Stromal cell of bone marrow (primary cell): ENCODE results near the gene CIAO2A.

ENCODE experiments used
- DNase-seq: peaks from one replicate; pipeline ENCODE4 v3.0.0-alpha.2; 2012; ENCODE audit warnings: low read depth

Gene CIAO2A

DNA sequence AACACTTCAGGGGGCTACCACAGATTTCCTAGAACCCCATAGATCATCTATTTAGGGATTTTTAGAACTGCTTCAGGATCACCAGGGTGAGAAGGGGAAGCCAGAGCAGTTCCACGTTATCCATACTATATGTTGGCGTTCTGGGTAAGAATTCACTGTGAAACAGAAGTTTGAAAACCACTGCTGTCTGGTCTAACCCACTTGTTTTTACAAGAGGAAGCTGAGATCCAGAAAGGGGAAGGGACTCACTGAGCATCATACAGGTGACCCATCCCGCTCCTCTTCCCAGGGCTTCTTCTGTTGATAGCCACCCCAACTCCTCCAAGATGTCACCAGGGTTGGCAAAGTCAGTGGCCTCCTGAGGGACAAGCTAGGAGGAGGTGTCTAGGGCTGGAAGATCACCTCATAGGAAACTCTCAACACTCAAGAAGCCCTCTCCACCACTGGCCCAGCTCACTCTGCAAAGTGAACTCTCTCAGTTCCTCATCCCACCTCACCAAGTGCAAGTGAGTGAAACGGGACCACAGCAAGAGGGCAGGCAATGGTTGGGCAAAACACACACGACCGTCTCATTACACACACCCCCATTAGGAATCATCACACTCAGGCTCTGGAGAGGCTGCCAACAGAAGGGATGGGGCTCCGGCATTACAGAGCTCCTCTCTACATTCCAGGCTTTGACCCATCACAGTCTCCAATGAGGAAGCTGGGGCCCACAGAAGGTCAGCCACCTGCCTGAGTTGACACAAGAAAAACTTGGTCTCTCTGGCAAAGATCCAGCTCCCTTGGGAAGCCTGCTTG is 49.1 kb downstream of the CIAO2A start:
- no peak for DNase-seq

DNA sequence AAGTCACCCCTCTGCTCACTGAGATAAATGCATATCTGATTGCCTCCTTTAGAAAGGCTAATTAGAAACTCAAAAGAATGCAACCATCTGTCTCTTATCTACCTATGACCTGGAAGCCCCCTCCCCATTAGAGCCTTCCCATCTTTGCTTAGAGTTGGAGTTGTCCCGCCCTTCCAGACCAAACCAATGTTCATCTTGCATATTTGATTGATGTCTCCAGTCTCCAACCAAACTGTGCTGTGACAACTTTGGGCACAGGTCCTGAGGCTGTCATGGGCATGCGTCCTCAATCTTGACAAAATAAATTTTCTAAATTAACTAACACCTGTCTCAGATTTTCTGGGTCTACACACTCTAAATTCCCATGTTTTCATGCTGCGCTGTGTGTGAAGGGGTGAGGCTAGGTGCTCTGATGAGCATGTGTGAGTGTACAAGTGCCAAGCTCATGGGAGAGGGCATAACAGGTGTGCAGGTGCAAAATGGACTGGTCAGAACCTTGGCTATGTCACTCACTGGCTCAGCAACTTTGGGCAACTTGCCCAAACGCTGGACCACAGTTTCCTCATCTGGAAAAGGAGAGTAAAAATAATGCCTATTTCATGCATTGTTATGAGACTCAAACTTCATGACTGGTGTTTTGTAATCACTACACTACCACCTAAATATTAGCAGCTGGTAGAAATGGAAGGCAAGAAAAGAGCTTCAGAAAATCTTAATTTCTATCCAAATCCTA is 54.6 kb downstream of the CIAO2A start:
- no peak for DNase-seq

DNA sequence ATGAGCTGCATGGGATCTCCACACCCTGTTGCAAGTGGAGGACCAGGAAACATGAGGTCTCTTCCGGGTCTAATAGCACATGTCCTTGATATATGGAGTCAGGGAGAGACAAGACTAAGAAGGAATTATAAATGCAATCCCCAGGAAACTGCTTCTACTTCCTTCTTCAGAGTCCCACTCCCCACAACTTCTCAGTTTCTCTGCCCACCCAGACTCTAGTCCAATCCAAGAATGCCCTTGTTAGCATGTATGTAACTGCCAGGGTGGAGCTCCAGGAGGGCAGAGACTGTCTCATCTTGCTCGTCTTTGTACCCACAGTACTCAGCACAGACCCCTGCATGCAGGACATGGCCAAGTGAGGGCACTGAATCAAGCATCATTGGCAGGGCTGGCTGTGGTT is 55.7 kb downstream of the CIAO2A start:
- DNase-seq: no peak

DNA sequence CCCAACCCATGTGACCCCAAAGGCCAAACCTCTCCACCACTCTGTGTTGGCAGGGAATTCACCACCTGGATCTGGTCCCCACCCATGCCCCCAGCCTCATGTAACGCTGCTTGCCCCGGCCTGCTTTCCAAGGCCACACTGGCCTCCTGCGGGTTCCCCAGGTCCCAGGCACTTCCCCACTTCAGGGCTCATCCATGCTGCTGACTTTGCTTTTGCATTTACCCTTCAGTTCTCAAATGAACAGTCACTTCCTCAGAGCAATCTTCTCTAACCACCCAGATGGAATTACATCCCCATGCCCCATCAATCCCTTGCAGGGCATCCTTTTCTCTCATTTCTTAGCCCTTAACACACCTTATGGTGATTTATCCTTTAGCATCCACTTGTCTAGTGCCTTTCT is 56.5 kb downstream of the CIAO2A start:
- no peak for DNase-seq

DNA sequence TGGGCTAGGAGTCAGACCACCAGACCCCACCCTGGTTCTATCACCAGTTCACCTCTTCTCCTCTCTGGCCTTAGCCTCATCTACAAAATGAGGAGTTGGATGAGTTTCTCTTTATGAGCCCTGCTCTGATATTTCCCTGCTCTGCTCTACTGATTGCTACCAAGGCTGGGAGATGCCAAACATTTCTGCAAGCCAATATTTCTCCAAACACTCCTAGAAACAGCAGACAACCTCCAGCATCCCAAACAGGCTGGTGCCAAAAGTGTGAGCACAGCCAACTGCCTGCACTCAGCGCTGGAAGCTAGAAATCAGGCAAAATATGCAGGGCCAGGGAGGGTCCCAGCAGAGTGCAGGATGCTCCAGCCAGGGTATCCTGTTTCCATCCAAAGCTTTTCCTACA is 58.1 kb downstream of the CIAO2A start:
- DNase-seq: no peak

DNA sequence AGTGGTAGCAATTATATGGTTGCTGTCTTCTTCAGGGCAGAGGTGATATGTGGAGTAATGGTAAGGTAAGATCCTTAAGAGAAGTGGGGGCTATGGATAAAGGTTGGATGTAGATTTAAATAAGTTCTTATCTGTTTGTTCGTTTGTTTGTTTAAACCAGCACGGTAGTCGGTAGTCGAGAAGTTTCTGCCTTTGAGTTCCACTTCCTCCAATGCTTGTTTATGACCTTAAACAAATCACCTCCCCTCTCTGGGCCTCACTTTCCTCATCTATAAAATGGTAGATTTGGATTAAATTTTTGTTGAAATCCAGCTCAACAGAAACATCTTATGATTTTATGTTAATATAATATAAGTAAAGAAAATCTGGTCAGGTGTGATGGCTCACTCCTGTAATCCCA is 59.1 kb downstream of the CIAO2A start:
- DNase-seq: no peak

DNA sequence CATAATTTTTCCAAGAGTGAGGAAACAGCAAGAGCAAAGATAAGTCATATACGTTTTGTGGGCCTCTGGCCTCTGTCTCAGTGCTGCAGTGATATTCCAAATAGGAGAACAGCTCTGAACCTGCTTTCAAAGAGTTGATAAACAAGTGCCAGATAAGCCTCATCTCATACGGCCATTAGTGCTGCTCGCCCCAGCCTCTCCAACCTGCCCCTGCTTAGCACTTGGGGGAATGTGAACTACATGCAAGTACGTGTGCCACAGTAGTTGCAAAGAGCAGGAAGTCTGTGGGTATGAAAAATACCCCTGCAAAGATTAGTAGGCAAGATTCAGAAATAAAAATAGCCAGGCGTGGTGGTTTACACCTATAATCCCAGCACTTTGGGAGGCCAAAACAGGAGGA is 61.3 kb downstream of the CIAO2A start:
- no peak for DNase-seq

DNA sequence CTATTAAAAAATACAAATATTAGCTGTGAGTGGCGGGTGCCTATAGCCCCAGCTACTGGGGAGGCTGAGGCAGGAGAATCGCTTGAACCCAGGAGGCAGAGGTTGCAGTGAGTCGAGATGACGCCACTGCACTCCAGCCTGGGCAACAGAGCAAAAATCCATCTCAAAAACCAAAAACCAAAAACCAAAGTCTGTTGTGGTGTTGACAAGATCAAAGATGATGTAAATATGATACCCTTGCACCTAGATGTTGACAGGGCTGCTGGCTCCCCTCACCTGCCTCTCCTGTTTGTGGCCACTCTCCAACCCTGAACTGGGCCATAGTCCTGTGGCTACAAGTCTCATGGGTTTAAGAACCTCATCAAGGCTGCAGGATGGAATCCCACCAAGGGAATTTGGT is 63.5 kb downstream of the CIAO2A start:
- DNase-seq: no peak

DNA sequence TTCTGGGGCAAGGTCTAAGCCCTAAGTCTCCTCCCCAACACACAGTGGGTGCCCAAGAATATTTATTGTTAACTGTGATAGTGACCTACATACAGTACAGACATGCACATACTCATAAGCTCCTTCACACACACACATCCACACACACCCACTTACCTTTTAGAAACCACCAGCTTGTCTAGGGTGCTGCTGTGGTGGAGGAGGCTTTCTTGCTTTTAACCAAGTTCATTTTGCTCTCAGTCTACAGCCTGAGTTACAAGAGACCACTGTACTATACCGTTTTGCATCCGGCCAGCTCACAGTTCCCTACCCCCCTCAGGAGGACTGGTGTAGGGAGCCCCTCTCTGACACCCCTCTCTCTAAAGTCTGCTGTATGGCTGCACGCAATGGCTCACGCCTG is 64.0 kb downstream of the CIAO2A start:
- DNase-seq: no peak

DNA sequence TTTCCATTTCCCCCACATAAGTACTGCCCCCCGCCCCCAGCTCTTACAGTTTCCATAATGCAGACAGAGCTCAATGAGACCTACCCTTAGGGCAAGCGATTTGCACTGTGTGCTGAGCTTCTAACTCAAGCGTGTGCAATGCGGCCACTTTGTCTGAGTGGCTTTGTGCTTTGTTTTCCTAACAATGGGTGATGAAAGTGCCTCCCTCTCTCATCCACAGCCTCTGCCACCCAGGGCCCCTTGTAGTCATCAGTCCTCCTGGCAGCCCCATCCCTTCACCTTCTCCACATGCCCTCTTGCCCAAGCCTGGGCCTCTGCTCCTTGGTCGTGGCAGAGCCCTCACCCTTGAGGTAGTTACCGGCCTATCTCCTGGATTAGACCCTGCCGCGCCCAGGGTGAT is 64.5 kb downstream of the CIAO2A start:
- no peak for DNase-seq

DNA sequence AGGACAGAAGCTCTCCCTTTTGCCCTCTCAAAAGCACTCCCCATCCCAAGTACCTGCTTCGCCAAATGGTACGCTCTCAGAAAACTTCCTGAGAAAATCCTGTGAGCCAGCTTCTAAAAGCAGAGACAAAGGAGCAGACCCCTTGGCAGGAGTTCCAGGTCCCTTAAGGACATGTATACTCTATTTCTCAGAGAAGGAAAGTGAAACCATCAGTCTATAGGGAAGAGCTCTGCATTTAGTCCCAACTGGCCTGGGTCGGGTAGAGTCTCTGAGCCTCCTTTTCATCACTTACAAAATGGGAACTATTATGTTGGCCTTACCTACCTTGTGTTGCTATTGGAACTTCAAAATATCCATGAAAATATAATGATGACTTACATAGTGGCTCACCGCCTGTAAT is 67.0 kb downstream of the CIAO2A start:
- no peak for DNase-seq

DNA sequence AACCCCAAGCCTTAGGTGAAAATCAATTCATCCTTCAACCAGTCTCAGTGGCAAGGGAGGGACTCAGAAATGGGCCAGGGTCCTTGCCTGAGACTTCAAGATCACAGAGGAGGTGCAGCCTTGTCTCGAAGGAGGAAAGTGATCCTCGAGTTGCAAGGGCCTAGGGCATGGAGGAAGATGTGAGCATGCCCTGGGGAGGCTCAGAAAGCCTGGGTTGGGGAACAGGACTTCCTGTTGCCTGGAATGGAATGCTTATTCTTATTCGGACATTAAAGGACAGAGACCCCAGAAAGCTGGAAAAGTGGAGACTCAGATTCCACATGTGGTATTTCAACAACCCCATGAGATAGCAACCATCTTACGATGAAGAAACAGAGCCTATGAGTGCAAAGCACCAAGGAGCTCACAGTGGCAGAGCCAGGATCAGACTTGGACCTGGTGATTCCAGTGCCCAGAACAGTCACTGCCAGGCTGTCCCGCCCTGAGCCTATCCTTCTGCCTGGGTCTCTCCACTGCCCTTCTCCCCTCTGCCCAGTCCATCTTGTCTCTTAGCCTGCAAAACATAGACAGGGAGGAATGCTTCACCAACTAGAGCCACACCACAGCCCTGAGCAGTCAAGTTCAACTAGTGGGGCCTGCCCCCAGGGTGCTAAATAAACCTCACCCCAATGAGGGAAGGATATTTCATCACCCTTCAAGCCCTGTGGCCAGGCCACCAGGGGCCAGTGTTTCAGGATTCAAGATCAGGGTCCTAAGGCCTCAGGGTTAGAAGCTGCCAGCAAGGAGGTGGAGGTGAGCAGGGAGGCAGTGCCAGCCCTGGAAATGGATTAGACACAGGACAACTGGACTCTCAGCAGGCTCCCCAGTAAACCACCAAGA is 69.2 kb downstream of the CIAO2A start:
- no peak for DNase-seq

DNA sequence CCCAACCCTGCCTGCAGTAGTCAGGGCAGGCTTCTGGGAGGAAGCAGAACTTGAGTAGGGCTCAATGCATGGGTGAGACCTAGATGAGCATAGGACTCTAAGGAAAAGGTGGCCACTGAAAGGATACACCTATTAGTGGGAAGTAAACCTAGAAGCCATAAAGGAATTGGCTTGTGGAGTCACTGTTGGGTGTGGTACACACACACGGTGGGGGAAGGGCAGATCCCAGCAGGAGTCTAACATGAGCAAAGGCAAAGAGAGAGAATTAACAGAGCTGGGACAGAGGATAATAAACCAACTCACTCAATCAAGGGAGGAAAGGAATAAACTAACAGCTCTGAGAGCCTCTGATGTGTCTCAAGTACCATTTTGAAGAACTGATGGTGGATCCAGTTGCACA is 70.4 kb downstream of the CIAO2A start:
- no peak for DNase-seq

DNA sequence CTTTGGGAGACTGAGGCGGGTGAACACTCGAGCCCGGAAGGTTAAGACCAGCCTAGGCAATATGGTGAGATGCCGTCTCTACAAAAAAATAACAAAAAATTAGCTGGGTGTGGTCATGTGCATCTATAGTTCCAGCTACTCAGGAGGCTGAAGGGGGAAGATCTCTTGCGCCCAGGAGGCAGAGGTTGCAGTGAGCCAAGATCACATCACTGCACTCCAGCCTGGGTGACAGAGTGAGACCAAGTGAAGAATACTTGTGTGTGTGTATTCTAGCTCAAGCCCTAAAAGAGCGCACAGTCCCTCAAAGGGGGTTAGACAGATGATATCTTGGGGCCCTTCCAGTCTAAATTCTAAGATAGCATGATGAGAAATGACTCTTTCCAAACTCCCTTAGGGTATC is 71.1 kb downstream of the CIAO2A start:
- no peak for DNase-seq
